BE2C (cell line): ENCODE data around the gene WDFY2.

Source experiments
- DNase-seq: peaks from one replicate; pipeline ENCODE4 v3.0.0-alpha.2; 2020
- H3K27me3 ChIP-seq: fragments of 250-450 bp; sonication (Bioruptor Pico); 2 replicates; pipeline ENCODE4 v1.5.1; 2020; ENCODE audit warnings: mild to moderate bottlenecking
- H3K36me3 ChIP-seq: fragments of 250-450 bp; sonication (Bioruptor Pico); 2 replicates; pipeline ENCODE4 v1.5.1; 2020; ENCODE audit warnings: mild to moderate bottlenecking
- H3K4me1 ChIP-seq: fragments of 250-450 bp; sonication (Bioruptor Pico); 2 replicates; pipeline ENCODE4 v1.5.1; 2020
- H3K4me3 ChIP-seq: 2 replicates; pipeline ENCODE4 v1.5.1; 2011; ENCODE audit warnings: low read depth, low read length
- H3K9me3 ChIP-seq: fragments of 250-450 bp; sonication (Bioruptor Pico); 2 replicates; pipeline ENCODE4 v1.5.1; 2020
- CTCF ChIP-seq: IDR thresholded peaks from 2 replicates; pipeline ENCODE4 v1.5.1; 2012; ENCODE audit warnings: mild to moderate bottlenecking, low read depth, low read length

The WDFY2 gene

GRCh38 chr13:51807041-51807440 lies 222.8 kb downstream of the WDFY2 start:
- H3K9me3 ChIP-seq = no peaks in the 10 kb centered on the region
- no peaks in the 10 kb centered on the region for H3K27me3 ChIP-seq
- no peak for DNase-seq
- no peak overlapping the region for H3K4me3 ChIP-seq
- peaks cover 18% of the 10 kb centered on the region for H3K4me1 ChIP-seq
- TF ChIP-seq CTCF = no peak
- H3K36me3 ChIP-seq = no peaks in the 10 kb centered on the region

DNA sequence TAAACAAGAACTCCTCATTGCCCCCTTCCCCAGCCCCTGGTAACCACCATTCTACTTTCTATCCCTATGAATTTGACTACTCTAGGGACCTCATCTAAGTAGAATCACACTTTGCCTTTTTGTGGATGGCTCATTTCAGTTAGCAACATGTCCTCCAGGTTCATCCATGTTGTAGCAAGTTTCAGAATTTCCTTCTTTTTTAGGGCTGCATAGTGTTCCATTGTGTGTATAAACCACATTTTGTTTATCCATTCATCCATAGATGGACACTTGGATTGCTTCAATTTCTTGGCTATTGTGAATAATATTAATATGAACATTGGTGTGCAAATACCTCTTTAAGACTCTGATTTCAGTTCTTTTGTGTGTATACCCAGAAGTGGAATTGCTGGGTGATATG lies 224.5 kb downstream of the WDFY2 start:
- H3K9me3 ChIP-seq = no peaks in the 10 kb centered on the region
- TF ChIP-seq CTCF = no peak
- H3K4me3 ChIP-seq = no peak overlapping the region
- no peaks in the 10 kb centered on the region for H3K27me3 ChIP-seq
- no peak for DNase-seq
- H3K36me3 ChIP-seq = no peaks in the 10 kb centered on the region
- peaks cover 5% of the 10 kb centered on the region; the same call in 1 of the 2 replicates for H3K4me1 ChIP-seq

DNA sequence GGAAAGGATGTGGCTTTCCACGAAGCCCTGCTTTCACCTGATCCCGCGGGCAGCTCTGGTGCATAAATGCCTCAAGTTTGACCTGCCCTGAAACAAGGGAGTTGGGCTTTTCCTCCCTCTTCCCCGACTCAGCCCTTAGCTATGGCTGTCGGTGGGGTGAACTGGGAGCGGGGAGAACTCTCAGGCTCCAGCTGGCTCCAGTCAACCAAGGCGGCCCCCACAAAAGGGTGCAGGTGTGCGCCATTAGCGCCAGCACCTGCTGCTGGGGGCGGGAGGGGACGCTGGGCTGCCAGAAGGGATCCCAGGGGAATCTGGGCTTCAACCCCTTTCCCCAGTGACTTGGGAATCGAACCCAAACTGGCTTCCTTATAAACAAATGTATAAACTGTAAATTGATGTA lies 226.8 kb downstream of the WDFY2 start:
- H3K9me3 ChIP-seq = no peaks in the 10 kb centered on the region
- no peak for DNase-seq
- no peaks in the 10 kb centered on the region for H3K27me3 ChIP-seq
- no peak for TF ChIP-seq CTCF
- peaks cover 5% of the 10 kb centered on the region; the same call in 1 of the 2 replicates for H3K4me1 ChIP-seq
- no peak overlapping the region for H3K4me3 ChIP-seq
- no peaks in the 10 kb centered on the region for H3K36me3 ChIP-seq

DNA sequence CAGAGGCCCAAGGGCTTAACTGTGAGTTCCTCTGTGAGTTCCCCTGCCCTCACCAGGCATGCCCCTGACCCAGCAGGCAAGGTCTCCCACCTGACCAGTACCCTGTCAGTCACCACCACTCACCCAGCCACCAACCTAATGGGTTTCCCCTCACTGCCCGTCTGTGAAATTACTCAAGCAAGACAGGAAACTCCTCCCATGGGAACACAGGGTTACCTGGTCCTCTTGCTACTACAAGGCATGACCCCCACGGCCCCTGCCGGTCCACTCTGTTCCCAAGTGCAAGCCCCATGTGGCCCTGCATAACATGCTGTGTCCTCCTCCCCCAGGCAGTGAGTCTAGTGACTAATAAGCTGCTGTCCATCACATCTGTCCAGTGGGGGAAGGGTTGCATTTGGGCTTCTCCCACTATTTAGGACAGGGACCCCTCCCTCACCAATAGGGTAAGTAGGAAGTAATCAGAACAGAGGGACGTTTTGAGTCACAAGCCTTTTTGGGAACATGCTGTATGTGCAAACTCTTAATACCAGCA lies 227.7 kb downstream of the WDFY2 start:
- Histone ChIP-seq H3K4me1 (no peaks in the 10 kb centered on the region; the same call in 1 of the 2 replicates), H3K4me3 (no peak overlapping the region), H3K36me3 (no peaks in the 10 kb centered on the region), H3K27me3 (no peaks in the 10 kb centered on the region), H3K9me3 (no peaks in the 10 kb centered on the region)
- no peak for DNase-seq
- no peak for TF ChIP-seq CTCF

- no peaks in the 10 kb centered on the region for H3K36me3 ChIP-seq
- no peak for TF ChIP-seq CTCF
- DNase-seq = no peak
- H3K9me3 ChIP-seq = no peaks in the 10 kb centered on the region
- no peak overlapping the region for H3K4me3 ChIP-seq
- H3K4me1 ChIP-seq = no peaks in the 10 kb centered on the region; the same call in 1 of the 2 replicates
- H3K27me3 ChIP-seq = no peaks in the 10 kb centered on the region
These were observed 229.8 kb downstream of the WDFY2 start for GRCh38 chr13:51814071-51814470.

GRCh38 chr13:51814825-51815650 lies 230.8 kb downstream of the WDFY2 start:
- Histone ChIP-seq H3K27me3 (no peaks in the 10 kb centered on the region), H3K36me3 (no peaks in the 10 kb centered on the region), H3K4me1 (no peaks in the 10 kb centered on the region; the same call in 1 of the 2 replicates), H3K4me3 (peak overlapping the region; percentile 26), H3K9me3 (no peaks in the 10 kb centered on the region)
- DNase-seq = peak; percentile 69
- peak; percentile 91 for TF ChIP-seq CTCF
